Spleen (tissue), 11 donors: Measurements from ENCODE around the gene SERINC5. TPM values are rescaled to one million over a fixed set of nuclear protein-coding genes. Genes with fewer than 3 reads are reported as not detected.
A peak's percentile ranks its signal among the peaks of the same experiment; 100 is the strongest.

Experiments used
- DNase-seq: peaks from one replicate; pipeline ENCODE4 v3.0.0-alpha.2; 2020
- H3K27ac ChIP-seq, 8 donors: fragments of 200-600 bp; sonication (generic) in 7 of 8; 1 replicate in 4 of 8; 2 replicates in 4 of 8; pipeline versions ENCODE4 v1.5.0 to v1.8.0; 2016 to 2021; ENCODE audit warnings: inconsistent platforms in 4 of 8, mild to moderate bottlenecking in 4 of 8, moderate library complexity in 1 of 8
- H3K27me3 ChIP-seq, 7 donors: fragments of 200-600 bp; sonication (generic) in 6 of 7; replicated peaks in 1 of 7; 1 replicate in 4 of 7; 2 replicates in 3 of 7; pipeline versions ENCODE4 v1.5.0 to v1.8.0; 2016 to 2021; ENCODE audit warnings: inconsistent platforms in 3 of 7, mild to moderate bottlenecking in 1 of 7
- H3K36me3 ChIP-seq, 6 donors: fragments of 200-600 bp; sonication (generic) in 5 of 6; 1 replicate in 4 of 6; 2 replicates in 2 of 6; pipeline versions ENCODE4 v1.5.0 to v1.8.0; 2016 to 2021; ENCODE audit warnings: inconsistent platforms in 2 of 6
- H3K4me1 ChIP-seq, 6 donors: fragments of 200-600 bp; sonication (generic) in 5 of 6; 1 replicate in 3 of 6; 2 replicates in 3 of 6; pipeline versions ENCODE4 v1.5.0 to v1.8.0; 2016 to 2021; ENCODE audit warnings: inconsistent platforms in 3 of 6
- H3K4me3 ChIP-seq, 8 donors: fragments of 200-600 bp; sonication (generic) in 7 of 8; 1 replicate in 4 of 8; 2 replicates in 4 of 8; pipeline versions ENCODE4 v1.5.0 to v1.8.0; 2016 to 2021; ENCODE audit warnings: inconsistent platforms in 4 of 8, mild to moderate bottlenecking in 4 of 8, moderate library complexity in 2 of 8
- H3K9me3 ChIP-seq, 8 donors: fragments of 200-600 bp; sonication (generic) in 7 of 8; 1 replicate in 4 of 8; 2 replicates in 4 of 8; pipeline versions ENCODE4 v1.5.0 to v1.8.0; 2016 to 2021; ENCODE audit warnings: inconsistent platforms in 4 of 8
- POLR2A ChIP-seq, 3 donors: fragments of 450-650 bp; IDR thresholded peaks; one replicate each; pipeline ENCODE4 v1.5.1; 2017; ENCODE audit warnings: antibody characterized with exemption in 3 of 3, mild to moderate bottlenecking in 1 of 3
- POLR2AphosphoS5 ChIP-seq, 3 donors: sonication (generic); formaldehyde crosslinking; IDR thresholded peaks; one replicate each; pipeline ENCODE4 v1.5.1; 2017; ENCODE audit warnings: antibody characterized with exemption in 3 of 3
- WGBS, 5 donors: extraction: QIAGEN DNeasy Blood & Tissue Kit in 3 of 5; methylation state at CpG; one replicate each; pipeline versions ENCODE4 v1.1.5 to v1.1.7; 2013 to 2018; 5-methylcytosine and 5-hydroxymethylcytosine counted together
- intact Hi-C: fragments of 100-400 bp; cut with DNase I; formaldehyde crosslinking; loops from one replicate; pipeline ENCODE4 v1.15.0; 2023; ENCODE audit warnings: low total_unique reads
- polyA plus RNA-seq, 3 donors: library from polyadenylated mRNA; stranded (reverse); fragments of 200-250 nt; gene quantifications; one replicate each; pipeline ENCODE4 v1.2.1, GENCODE V29; 2013
- total RNA-seq, 7 donors: library from RNA; depleted of rRNA in 3 of 7; stranded (reverse); fragments of >200 nt in 3 of 7; fragmentation: NEBNext Ultra II Directional in 4 of 7; extraction: Animal tissue kit (Norgen Biotek cat#: 25700) in 4 of 7; gene quantifications; one replicate each; pipeline versions ENCODE4 v1.1.0 to v1.2.1, GENCODE V29; 2016 to 2021
- TF ChIP-seq, protein P1 (sequence below), 11 experiments: fragments of 200-600 bp in 7 of 11; fragments of 450-650 bp in 4 of 11; sonication (generic) in 4 of 11; IDR thresholded peaks in 8 of 11; conservative IDR thresholded peaks in 3 of 11; 1 replicate in 7 of 11; 2 replicates in 4 of 11; pipeline versions ENCODE4 v1.4.0 to v1.8.0; 2016 to 2021; ENCODE audit warnings: antibody characterized with exemption in 11 of 11, inconsistent platforms in 4 of 11, mild to moderate bottlenecking in 1 of 11
- donor health status: healthy with polysubstance abuse.
- donor health status: DM: no; HTN: no; CAD: no; lungs with moderate emphysema.
- donor health status: DM: no; HTN: no; CAD: no.
- donor health status: Bipolar disorder and iron deficiency.
- donor health status: healthy.
- donor health status: DM: no; HTN: no; CAD: no.
- donor health status: DM: yes; HTN: yes; CAD: no.

Gene SERINC5
- total and polyA plus RNA-seq, 10 donors: 1.5 to 29.8 (median 21.2) TPM

DNA sequence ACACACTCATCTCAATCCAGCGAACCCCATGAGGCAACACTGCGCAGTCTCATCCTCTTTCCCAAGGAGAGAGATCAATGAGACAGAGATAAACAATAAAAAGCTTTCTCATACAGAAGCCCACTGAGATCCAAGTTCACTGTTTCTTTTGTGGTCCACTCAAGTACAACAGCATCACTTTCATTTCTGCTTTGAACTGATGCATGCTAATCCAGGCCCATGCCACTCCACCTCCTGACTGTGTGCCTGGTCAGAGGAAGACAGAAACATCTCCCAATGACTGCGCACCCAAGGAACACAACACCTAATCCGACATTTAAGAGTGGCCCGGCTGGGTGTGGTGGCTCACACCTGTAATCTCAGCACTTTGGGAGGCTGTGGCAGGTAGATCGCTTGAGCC lies 104.0 kb downstream of the SERINC5 start:
- WGBS, 5 donors: 91 to 100% (median 97%) methylated on average over 6 of the region's 6 CpGs
- no peak for TF ChIP-seq POLR2AphosphoS5 (IDR thresholded peaks at IDR 0.05)
- TF ChIP-seq, protein P1, sequence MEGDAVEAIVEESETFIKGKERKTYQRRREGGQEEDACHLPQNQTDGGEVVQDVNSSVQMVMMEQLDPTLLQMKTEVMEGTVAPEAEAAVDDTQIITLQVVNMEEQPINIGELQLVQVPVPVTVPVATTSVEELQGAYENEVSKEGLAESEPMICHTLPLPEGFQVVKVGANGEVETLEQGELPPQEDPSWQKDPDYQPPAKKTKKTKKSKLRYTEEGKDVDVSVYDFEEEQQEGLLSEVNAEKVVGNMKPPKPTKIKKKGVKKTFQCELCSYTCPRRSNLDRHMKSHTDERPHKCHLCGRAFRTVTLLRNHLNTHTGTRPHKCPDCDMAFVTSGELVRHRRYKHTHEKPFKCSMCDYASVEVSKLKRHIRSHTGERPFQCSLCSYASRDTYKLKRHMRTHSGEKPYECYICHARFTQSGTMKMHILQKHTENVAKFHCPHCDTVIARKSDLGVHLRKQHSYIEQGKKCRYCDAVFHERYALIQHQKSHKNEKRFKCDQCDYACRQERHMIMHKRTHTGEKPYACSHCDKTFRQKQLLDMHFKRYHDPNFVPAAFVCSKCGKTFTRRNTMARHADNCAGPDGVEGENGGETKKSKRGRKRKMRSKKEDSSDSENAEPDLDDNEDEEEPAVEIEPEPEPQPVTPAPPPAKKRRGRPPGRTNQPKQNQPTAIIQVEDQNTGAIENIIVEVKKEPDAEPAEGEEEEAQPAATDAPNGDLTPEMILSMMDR (IDR thresholded peaks at IDR 0.05 in 8 of 11, conservative IDR thresholded peaks at IDR 0.05 in 3 of 11): no peak
- TF ChIP-seq POLR2A (IDR thresholded peaks at IDR 0.05): no peak
- no peak overlapping the region for H3K4me3 ChIP-seq
- no peak for DNase-seq
- H3K27me3 ChIP-seq: no peaks in the 10 kb centered on the region
- peaks cover 0 to 60% (median 8%) of the 10 kb centered on the region in 6 donors for H3K36me3 ChIP-seq
- intact Hi-C loops: no loop called here
- peak overlapping the region in 2 of 8 donors; percentile 27 to 39 for H3K27ac ChIP-seq
- peaks cover 0 to 14% (median 0%) of the 10 kb centered on the region in 6 donors for H3K4me1 ChIP-seq
- no peaks in the 10 kb centered on the region for H3K9me3 ChIP-seq

DNA sequence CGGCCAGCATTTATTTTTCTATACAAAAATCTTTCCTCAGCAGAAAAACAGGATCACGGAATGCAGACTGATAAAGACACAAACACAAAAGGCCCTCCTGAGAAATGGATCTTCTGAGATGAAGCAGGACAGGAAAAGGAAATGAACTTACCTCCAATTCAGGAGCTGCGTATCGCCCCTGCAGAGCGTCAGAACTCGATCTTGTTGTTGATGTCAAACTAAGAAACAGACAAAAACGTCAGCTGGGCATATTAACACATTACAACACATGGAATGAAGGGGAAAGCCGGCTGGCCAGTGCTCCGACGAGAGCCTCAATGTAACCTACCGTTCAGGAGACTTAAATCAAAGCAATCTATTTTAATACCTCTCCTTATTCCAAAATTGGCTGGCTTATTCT lies 105.1 kb downstream of the SERINC5 start:
- Histone ChIP-seq H3K27ac (peak overlapping the region in 1 of 8 donors; percentile 5), H3K36me3 (peaks cover 0 to 67% (median 8%) of the 10 kb centered on the region in 6 donors), H3K4me3 (no peak overlapping the region), H3K9me3 (no peaks in the 10 kb centered on the region), H3K27me3 (no peaks in the 10 kb centered on the region), H3K4me1 (peaks cover 0 to 22% (median 0%) of the 10 kb centered on the region in 6 donors)
- no peak for DNase-seq
- TF ChIP-seq POLR2AphosphoS5 (IDR thresholded peaks at IDR 0.05) (no peak), POLR2A (IDR thresholded peaks at IDR 0.05) (no peak)
- TF ChIP-seq, protein P1 (IDR thresholded peaks at IDR 0.05 in 8 of 11, conservative IDR thresholded peaks at IDR 0.05 in 3 of 11): no peak
- intact Hi-C loops: no loop called here
- WGBS, 5 donors: 84 to 87% (median 86%) methylated on average over 11 of the region's 11 CpGs

- H3K4me1 ChIP-seq: peaks cover 0 to 38% (median 0%) of the 10 kb centered on the region in 6 donors
- H3K27ac ChIP-seq: no peak overlapping the region
- no peaks in the 10 kb centered on the region for H3K27me3 ChIP-seq
- intact Hi-C loops: no loop called here
- WGBS, 5 donors: 81 to 100% (median 95%) methylated on average over 3 of the region's 3 CpGs
- no peak overlapping the region for H3K4me3 ChIP-seq
- DNase-seq: no peak
- no peaks in the 10 kb centered on the region for H3K9me3 ChIP-seq
- TF ChIP-seq POLR2AphosphoS5 (IDR thresholded peaks at IDR 0.05) (no peak), POLR2A (IDR thresholded peaks at IDR 0.05) (no peak)
- TF ChIP-seq, protein P1 (IDR thresholded peaks at IDR 0.05 in 8 of 11, conservative IDR thresholded peaks at IDR 0.05 in 3 of 11): no peak
- peaks cover 0 to 71% (median 8%) of the 10 kb centered on the region in 6 donors for H3K36me3 ChIP-seq
Observed at GRCh38 chr5:80149161-80149609, 106.7 kb downstream of the SERINC5 start.

DNA sequence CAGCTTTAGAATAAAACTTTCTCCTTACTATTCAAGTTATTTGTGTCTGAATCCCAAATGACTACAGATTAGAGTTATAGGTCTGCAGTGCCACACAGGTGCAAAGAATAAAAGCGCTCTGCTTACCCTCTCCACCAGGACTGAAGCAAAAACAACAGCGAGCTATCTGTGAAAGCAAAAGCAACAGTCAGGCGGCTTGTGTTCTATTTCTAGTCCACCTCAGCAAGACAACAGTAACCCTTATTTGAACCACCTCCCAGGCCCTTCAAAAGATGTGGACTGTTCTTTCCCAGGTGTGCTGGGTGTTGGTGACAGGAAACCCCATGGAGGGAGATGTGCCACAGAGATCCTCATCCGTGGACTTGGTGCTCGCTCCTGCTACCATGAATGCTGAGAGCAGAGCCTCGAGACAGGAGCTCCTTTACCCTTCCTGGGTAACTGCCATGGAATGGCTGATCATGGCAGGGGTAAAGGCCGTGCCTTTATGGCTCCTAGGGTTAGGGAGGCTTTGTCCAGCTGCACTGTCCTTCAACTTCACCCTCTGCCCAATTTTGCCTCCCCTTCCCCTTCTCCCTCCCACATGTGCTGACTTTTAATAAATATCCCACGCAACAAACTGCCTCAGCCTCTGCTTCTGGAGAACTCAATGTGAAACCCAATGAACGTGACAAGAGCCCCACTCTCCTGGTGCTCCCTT lies 108.6 kb downstream of the SERINC5 start:
- Histone ChIP-seq H3K27ac (no peak overlapping the region), H3K36me3 (peaks cover 0 to 76% (median 8%) of the 10 kb centered on the region in 6 donors), H3K27me3 (no peaks in the 10 kb centered on the region), H3K9me3 (no peaks in the 10 kb centered on the region), H3K4me1 (peaks cover 0 to 50% (median 7%) of the 10 kb centered on the region in 6 donors), H3K4me3 (no peak overlapping the region)
- WGBS, 5 donors: 80 to 91% (median 90%) methylated on average over 9 of the region's 9 CpGs
- intact Hi-C loops: no loop called here
- TF ChIP-seq POLR2AphosphoS5 (IDR thresholded peaks at IDR 0.05) (no peak), POLR2A (IDR thresholded peaks at IDR 0.05) (no peak)
- no peak for DNase-seq
